ENCODE data around the gene VPS51. TPM values are rescaled to one million over a fixed set of nuclear protein-coding genes. Genes with fewer than 3 reads are reported as not detected.
A peak's percentile ranks its signal among the peaks of the same experiment; 100 is the strongest.

Gene VPS51
- total RNA-seq, 2 donors from 2014 or later, result 206 to 360 TPM

DNA sequence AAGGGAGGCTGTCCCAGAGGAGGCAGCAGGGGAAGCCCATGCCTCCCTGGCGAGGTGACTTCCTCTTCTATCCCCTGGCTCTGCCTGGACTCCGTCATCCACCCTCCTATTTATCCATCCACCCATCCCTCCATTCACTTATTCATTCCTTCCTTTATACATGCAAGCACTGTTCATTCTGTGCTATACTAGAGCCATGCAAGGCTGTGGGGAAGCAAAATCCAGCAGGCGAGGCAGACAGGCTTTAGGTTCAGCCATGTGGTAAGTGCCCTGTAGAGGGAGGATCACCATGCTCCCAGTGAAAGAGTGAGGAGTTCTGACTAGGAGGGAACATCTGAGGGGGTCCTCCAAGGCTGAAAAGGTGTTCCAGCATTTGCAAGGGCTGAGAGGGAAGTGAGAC lies 36.5 kb upstream of the VPS51 start:
- intact Hi-C loops (cut with DNase I), result no loop called here
- no peak overlapping the region for H3K27ac ChIP-seq
- no peaks in the 10 kb centered on the region for H3K36me3 ChIP-seq (replicated peaks in 1 of 2; ENCODE audit: insufficient read depth in 1 of 2, low read depth in 2 of 2)
- ATAC-seq, result no peak
- no peaks in the 10 kb centered on the region for H3K27me3 ChIP-seq
- TF ChIP-seq, protein P1, sequence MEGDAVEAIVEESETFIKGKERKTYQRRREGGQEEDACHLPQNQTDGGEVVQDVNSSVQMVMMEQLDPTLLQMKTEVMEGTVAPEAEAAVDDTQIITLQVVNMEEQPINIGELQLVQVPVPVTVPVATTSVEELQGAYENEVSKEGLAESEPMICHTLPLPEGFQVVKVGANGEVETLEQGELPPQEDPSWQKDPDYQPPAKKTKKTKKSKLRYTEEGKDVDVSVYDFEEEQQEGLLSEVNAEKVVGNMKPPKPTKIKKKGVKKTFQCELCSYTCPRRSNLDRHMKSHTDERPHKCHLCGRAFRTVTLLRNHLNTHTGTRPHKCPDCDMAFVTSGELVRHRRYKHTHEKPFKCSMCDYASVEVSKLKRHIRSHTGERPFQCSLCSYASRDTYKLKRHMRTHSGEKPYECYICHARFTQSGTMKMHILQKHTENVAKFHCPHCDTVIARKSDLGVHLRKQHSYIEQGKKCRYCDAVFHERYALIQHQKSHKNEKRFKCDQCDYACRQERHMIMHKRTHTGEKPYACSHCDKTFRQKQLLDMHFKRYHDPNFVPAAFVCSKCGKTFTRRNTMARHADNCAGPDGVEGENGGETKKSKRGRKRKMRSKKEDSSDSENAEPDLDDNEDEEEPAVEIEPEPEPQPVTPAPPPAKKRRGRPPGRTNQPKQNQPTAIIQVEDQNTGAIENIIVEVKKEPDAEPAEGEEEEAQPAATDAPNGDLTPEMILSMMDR (IDR thresholded peaks at IDR 0.05), result no peak
- TF ChIP-seq POLR2A (IDR thresholded peaks at IDR 0.05), result no peak
- no peaks in the 10 kb centered on the region for H3K9me3 ChIP-seq
- 50 to 82% methylated on average over 3 of the region's 3 CpGs for WGBS, 2 donors
- no peak for DNase-seq
- no peaks in the 10 kb centered on the region for H3K4me1 ChIP-seq
- no peak overlapping the region for H3K4me3 ChIP-seq

- WGBS, 2 donors, result 11 to 41% methylated on average over 6 to 10 of the region's 10 CpGs
- Histone ChIP-seq H3K27me3 (no peaks in the 10 kb centered on the region), H3K9me3 (no peaks in the 10 kb centered on the region), H3K4me3 (no peak overlapping the region), H3K36me3 (replicated peaks in 1 of 2; ENCODE audit: insufficient read depth in 1 of 2, low read depth in 2 of 2) (no peaks in the 10 kb centered on the region), H3K27ac (no peak overlapping the region), H3K4me1 (no peaks in the 10 kb centered on the region)
- no peak for DNase-seq
- ATAC-seq, result peak; percentile 24
- TF ChIP-seq, protein P1 (IDR thresholded peaks at IDR 0.05), result no peak
- no peak for TF ChIP-seq POLR2A (IDR thresholded peaks at IDR 0.05)
- intact Hi-C loops (cut with DNase I), result no loop called here
These were observed 35.8 kb upstream of the VPS51 start for GRCh38 chr11:65059959-65060824.

DNA sequence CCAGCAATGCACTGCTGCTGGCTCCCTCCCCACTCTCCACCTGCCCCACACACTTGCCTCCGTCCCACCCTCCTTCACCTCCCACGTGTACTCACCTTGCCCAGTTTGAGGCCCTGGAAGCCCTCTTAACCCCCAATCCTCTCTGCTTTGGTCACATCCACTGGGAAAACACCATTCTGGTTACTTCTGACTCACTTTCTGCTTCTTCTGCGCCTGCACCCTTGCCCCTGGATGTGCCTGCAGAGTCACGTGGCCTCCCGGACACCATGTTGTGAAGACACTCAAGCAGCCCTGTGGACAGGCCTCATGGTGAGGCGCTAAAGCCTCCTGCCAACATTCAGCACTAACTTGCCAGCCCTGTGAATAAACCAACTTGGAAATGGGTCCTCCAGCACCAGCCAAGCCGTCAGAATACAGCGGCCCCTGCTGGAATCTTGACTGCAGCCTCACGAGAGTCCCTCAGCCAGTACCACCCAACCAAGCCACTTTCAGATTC lies 35.1 kb upstream of the VPS51 start:
- Histone ChIP-seq H3K27ac (no peak overlapping the region), H3K36me3 (replicated peaks in 1 of 2; ENCODE audit: insufficient read depth in 1 of 2, low read depth in 2 of 2) (no peaks in the 10 kb centered on the region), H3K4me3 (no peak overlapping the region), H3K9me3 (no peaks in the 10 kb centered on the region), H3K4me1 (no peaks in the 10 kb centered on the region), H3K27me3 (no peaks in the 10 kb centered on the region)
- ATAC-seq, result no peak
- 67 to 88% methylated on average over 5 to 9 of the region's 9 CpGs for WGBS, 2 donors
- TF ChIP-seq, protein P1 (IDR thresholded peaks at IDR 0.05), result no peak
- no peak for TF ChIP-seq POLR2A (IDR thresholded peaks at IDR 0.05)
- DNase-seq, result no peak
- intact Hi-C loops (cut with DNase I), result no loop called here

DNA sequence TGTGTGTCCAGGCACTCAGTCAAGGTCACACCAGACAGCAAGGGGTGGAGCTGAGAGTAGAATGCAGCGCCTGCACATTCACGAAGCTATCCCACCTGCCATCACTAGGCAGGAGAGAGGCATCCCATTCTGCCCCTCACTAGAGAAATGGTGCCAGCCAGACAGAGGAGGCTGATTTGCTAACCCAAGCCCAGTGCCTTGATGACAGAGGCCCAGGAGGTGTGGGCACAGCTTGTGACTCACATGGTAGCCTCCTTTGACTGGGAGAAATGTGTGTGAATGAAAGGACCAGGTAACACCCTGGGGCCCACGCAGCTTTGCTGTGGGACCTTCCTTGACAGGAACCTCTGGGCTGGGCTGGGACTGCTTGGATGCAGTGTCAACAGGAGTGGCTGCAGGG lies 32.5 kb upstream of the VPS51 start:
- no peaks in the 10 kb centered on the region for H3K4me1 ChIP-seq
- no peak for ATAC-seq
- no peak overlapping the region for H3K4me3 ChIP-seq
- H3K36me3 ChIP-seq (replicated peaks in 1 of 2; ENCODE audit: insufficient read depth in 1 of 2, low read depth in 2 of 2), result no peaks in the 10 kb centered on the region
- DNase-seq, result no peak
- TF ChIP-seq POLR2A (IDR thresholded peaks at IDR 0.05), result no peak
- TF ChIP-seq, protein P1 (IDR thresholded peaks at IDR 0.05), result no peak
- intact Hi-C loops (cut with DNase I), result no loop called here
- no peaks in the 10 kb centered on the region for H3K9me3 ChIP-seq
- 50 to 62% methylated on average over 2 to 3 of the region's 3 CpGs for WGBS, 2 donors
- H3K27me3 ChIP-seq, result no peaks in the 10 kb centered on the region
- H3K27ac ChIP-seq, result no peak overlapping the region

DNA sequence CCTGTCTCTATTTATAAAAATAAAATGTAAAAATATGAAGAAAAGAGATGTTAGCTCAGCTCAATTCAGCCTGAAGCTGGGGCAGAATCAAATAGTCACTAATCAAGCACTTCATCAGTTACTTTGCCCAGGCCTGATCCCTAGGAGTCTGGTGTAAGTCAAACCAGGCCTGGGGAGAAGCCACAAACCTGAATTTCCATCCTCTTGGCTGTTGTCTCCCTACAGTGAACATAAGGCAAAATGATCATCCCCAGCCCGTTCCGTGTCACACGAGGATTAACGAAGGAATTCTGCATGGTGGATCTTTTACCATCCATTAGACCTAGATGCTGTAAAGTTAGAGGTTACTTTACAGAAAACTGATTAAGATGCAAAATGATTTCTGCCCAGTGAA lies 31.2 kb upstream of the VPS51 start:
- H3K4me3 ChIP-seq, result no peak overlapping the region
- DNase-seq, result no peak
- no peak for ATAC-seq
- no peak for TF ChIP-seq POLR2A (IDR thresholded peaks at IDR 0.05)
- TF ChIP-seq, protein P1 (IDR thresholded peaks at IDR 0.05), result no peak
- H3K27ac ChIP-seq, result no peak overlapping the region
- H3K9me3 ChIP-seq, result no peaks in the 10 kb centered on the region
- intact Hi-C loops (cut with DNase I), result no loop called here
- H3K36me3 ChIP-seq (replicated peaks in 1 of 2; ENCODE audit: insufficient read depth in 1 of 2, low read depth in 2 of 2), result no peaks in the 10 kb centered on the region
- H3K4me1 ChIP-seq, result no peaks in the 10 kb centered on the region
- 86 to 88% methylated on average over 4 of the region's 4 CpGs for WGBS, 2 donors
- H3K27me3 ChIP-seq, result no peaks in the 10 kb centered on the region
